Measurements from ENCODE around the gene FRY. TPM values are rescaled to one million over a fixed set of nuclear protein-coding genes. Genes with fewer than 3 reads are reported as not detected.

The FRY gene
- total and polyA plus RNA-seq, 2 of the 13 experiments (the other 11 are each of a cell fraction or from before 2014, with no cell fraction given): 8.2 to 13.1 TPM

DNA sequence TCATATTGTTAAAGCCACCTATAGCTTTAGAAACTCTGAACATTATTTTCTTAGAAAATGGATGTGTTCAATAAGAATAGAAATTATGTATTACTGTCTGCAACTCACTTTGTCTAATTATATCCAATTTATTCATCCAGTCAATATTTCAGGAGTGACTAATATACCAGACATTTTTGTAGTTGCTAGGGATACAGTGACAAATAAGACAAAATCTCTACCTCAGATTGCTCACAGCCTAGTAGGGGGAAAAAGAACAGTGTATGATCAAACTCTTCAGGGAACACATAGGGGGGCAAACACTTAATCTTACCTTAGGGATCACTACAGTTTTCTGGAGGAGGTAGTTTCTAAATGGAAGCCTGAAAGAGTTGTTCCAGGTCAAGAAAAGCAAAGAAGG is 292.3 kb downstream of the FRY start (continued):
- TF ChIP-seq KDM6A (CRISPR knock-in tag; IDR thresholded peaks at IDR 0.05; ENCODE audit: low read depth): no peak
- TF ChIP-seq ELF3 (CRISPR knock-in tag; IDR thresholded peaks at IDR 0.05): no peak
- no peak for TF ChIP-seq TCF7L2 (IDR thresholded peaks at IDR 0.05; ENCODE audit: low read depth, low read length)
- TF ChIP-seq ZNF33A (CRISPR knock-in tag; IDR thresholded peaks at IDR 0.05; ENCODE audit: borderline replicate concordance): no peak
- no peak for TF ChIP-seq STAG1 (CRISPR knock-in tag; IDR thresholded peaks at IDR 0.05)

DNA sequence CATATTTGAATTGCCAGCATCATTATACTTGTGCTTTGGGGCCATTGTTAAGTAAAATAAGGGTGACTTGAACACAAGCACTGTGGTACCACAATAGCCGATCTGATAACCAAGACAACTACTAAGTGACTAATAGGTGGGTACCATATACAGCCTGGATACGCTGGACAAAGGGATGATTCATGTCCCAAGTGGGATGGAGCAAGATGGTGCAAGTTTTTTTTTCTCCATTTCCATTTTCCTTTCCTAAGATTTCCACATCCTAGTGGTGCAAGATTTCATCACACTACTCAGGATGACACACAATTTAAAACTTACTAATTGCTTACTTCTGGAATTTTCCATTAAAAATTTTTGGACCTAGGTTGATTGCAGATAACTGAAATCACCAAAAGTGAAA is 298.9 kb downstream of the FRY start:
- ATAC-seq: no peak
- ChIA-PET CTCF (ENCODE audit: low intra/inter-chr PET ratio, low total read pairs) (no interaction called here), POLR2A (no interaction called here)
- TF ChIP-seq TBX3 (IDR thresholded peaks at IDR 0.05; ENCODE audit: borderline replicate concordance) (no peak), MTA1 (CRISPR knock-in tag; IDR thresholded peaks at IDR 0.05; ENCODE audit: borderline replicate concordance) (no peak), SALL1 (CRISPR knock-in tag; IDR thresholded peaks at IDR 0.05) (no peak), AGO1 (IDR thresholded peaks at IDR 0.05; ENCODE audit: low read depth, low read length, poor library complexity, severe bottlenecking) (no peak), SMAD1 (CRISPR knock-in tag; IDR thresholded peaks at IDR 0.05; ENCODE audit: borderline replicate concordance, low read depth) (no peak), SMC3 (IDR thresholded peaks at IDR 0.05; ENCODE audit: low read length) (no peak), ONECUT2 (CRISPR knock-in tag; IDR thresholded peaks at IDR 0.05) (no peak), ZNF20 (CRISPR knock-in tag; IDR thresholded peaks at IDR 0.05) (no peak)
- TF ChIP-seq, protein P1, sequence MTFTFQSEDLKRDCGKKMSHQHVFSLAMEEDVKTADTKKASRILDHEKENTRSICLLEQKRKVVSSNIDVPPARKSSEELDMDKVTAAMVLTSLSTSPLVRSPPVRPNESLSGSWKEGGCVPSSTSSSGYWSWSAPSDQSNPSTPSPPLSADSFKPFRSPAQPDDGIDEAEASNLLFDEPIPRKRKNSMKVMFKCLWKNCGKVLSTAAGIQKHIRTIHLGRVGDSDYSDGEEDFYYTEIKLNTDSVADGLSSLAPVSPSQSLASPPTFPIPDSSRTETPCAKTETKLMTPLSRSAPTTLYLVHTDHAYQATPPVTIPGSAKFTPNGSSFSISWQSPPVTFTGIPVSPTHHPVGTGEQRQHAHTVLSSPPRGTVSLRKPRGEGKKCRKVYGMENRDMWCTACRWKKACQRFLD (CRISPR knock-in tag; IDR thresholded peaks at IDR 0.05; ENCODE audit: borderline replicate concordance): no peak
- TF ChIP-seq, protein P2, sequence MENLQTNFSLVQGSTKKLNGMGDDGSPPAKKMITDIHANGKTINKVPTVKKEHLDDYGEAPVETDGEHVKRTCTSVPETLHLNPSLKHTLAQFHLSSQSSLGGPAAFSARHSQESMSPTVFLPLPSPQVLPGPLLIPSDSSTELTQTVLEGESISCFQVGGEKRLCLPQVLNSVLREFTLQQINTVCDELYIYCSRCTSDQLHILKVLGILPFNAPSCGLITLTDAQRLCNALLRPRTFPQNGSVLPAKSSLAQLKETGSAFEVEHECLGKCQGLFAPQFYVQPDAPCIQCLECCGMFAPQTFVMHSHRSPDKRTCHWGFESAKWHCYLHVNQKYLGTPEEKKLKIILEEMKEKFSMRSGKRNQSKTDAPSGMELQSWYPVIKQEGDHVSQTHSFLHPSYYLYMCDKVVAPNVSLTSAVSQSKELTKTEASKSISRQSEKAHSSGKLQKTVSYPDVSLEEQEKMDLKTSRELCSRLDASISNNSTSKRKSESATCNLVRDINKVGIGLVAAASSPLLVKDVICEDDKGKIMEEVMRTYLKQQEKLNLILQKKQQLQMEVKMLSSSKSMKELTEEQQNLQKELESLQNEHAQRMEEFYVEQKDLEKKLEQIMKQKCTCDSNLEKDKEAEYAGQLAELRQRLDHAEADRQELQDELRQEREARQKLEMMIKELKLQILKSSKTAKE (CRISPR knock-in tag; IDR thresholded peaks at IDR 0.05; ENCODE audit: borderline replicate concordance): no peak
- TF ChIP-seq, protein P3, sequence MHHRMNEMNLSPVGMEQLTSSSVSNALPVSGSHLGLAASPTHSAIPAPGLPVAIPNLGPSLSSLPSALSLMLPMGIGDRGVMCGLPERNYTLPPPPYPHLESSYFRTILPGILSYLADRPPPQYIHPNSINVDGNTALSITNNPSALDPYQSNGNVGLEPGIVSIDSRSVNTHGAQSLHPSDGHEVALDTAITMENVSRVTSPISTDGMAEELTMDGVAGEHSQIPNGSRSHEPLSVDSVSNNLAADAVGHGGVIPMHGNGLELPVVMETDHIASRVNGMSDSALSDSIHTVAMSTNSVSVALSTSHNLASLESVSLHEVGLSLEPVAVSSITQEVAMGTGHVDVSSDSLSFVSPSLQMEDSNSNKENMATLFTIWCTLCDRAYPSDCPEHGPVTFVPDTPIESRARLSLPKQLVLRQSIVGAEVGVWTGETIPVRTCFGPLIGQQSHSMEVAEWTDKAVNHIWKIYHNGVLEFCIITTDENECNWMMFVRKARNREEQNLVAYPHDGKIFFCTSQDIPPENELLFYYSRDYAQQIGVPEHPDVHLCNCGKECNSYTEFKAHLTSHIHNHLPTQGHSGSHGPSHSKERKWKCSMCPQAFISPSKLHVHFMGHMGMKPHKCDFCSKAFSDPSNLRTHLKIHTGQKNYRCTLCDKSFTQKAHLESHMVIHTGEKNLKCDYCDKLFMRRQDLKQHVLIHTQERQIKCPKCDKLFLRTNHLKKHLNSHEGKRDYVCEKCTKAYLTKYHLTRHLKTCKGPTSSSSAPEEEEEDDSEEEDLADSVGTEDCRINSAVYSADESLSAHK (CRISPR knock-in tag; IDR thresholded peaks at IDR 0.05; ENCODE audit: borderline replicate concordance): no peak
- TF ChIP-seq, protein P4, sequence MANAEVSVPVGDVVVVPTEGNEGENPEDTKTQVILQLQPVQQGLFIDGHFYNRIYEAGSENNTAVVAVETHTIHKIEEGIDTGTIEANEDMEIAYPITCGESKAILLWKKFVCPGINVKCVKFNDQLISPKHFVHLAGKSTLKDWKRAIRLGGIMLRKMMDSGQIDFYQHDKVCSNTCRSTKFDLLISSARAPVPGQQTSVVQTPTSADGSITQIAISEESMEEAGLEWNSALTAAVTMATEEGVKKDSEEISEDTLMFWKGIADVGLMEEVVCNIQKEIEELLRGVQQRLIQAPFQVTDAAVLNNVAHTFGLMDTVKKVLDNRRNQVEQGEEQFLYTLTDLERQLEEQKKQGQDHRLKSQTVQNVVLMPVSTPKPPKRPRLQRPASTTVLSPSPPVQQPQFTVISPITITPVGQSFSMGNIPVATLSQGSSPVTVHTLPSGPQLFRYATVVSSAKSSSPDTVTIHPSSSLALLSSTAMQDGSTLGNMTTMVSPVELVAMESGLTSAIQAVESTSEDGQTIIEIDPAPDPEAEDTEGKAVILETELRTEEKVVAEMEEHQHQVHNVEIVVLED (CRISPR knock-in tag; IDR thresholded peaks at IDR 0.05; ENCODE audit: borderline replicate concordance): no peak

More for the DNA sequence above, 298.9 kb downstream of the FRY start:
- in situ Hi-C loops (cut with HindIII; ENCODE audit: extremely low pct_ligation_motif_present, low pct_unique_long_range_greater_than_20kb) (no loop called here), intact Hi-C loops (cut with micrococcal nuclease; ENCODE audit: unreplicated experiment) (no loop called here)
- Histone ChIP-seq H3K27me3 (ENCODE audit: control insufficient read depth in 1 of 2, insufficient read depth in 2 of 2, low read length in 2 of 2) (no peaks in the 10 kb centered on the region), H4K20me1 (ENCODE audit: insufficient read depth, low read length) (no peaks in the 10 kb centered on the region), H3K27ac (ENCODE audit: extremely low read length, insufficient read depth, low read length) (no peak overlapping the region), H3K9ac (ENCODE audit: insufficient read depth, low read depth, low read length) (no peak overlapping the region), H3K36me3 (replicated peaks in 1 of 2; ENCODE audit: control insufficient read depth in 1 of 2, insufficient read depth in 2 of 2, low read length in 2 of 2) (peaks cover 3 to 62% of the 10 kb centered on the region in 2 experiments; a peak in 4 of 5 replicates), H3K79me2 (ENCODE audit: insufficient read depth, low read length) (no peaks in the 10 kb centered on the region), H3K4me3 (replicated peaks in 1 of 3; ENCODE audit: insufficient read depth in 1 of 3, low read depth in 2 of 3, low read length in 3 of 3) (no peak overlapping the region), H3K4me2 (ENCODE audit: low read depth, low read length) (no peak overlapping the region), H3K4me1 (ENCODE audit: insufficient read depth, low read length) (0 out of 2 replicates have a peak, but pooled peaks cover 5% of the 10 kb centered on the region), H3K9me3 (ENCODE audit: low read length) (no peaks in the 10 kb centered on the region), H2AFZ (ENCODE audit: low read length) (no peak overlapping the region)
- 95% methylated on average over 2 of the region's 2 CpGs for WGBS (ENCODE audit: low lambda C conversion rate)
- no TSS peak for BruUV-seq (replicated peaks)
- FAIRE-seq: no peak
- no peak for DNase-seq (ENCODE audit: low spot score)

All from HepG2 (cell line).